Thoracic aorta (tissue), 2 donors: ENCODE results near the gene RAB14. TPM values are rescaled to one million over a fixed set of nuclear protein-coding genes. Genes with fewer than 3 reads are reported as not detected.

Source experiments
- ATAC-seq: fragments of 150-250 bp; one replicate; pipeline ENCODE4 v1.8.0; 2017; ENCODE audit warnings: low read depth; ENCODE audit not compliant: insufficient number of reproducible peaks, low FRiP score
- DNase-seq: peaks from one replicate; pipeline ENCODE4 v3.0.0-alpha.2; 2020; ENCODE audit warnings: low spot score
- H3K27ac ChIP-seq, 2 donors: fragments of 200-600 bp; sonication (generic); 1 replicate in 1 of 2; 2 replicates in 1 of 2; pipeline ENCODE4 v1.5.1; 2016; ENCODE audit warnings: mild to moderate bottlenecking in 2 of 2, moderate library complexity in 2 of 2
- H3K27me3 ChIP-seq: fragments of 200-600 bp; sonication (generic); replicated peaks from 2 replicates; pipeline ENCODE4 v1.6.0; 2016; ENCODE audit warnings: mild to moderate bottlenecking; ENCODE audit not compliant: insufficient read depth
- H3K36me3 ChIP-seq: fragments of 200-600 bp; sonication (generic); one replicate; pipeline ENCODE4 v1.5.1; 2016
- H3K4me1 ChIP-seq, 2 donors: fragments of 200-600 bp; sonication (generic); 1 replicate in 1 of 2; 2 replicates in 1 of 2; pipeline versions ENCODE4 v1.5.1 to v1.6.0; 2016; ENCODE audit warnings: low read depth in 2 of 2, mild to moderate bottlenecking in 1 of 2; ENCODE audit not compliant: control insufficient read depth in 1 of 2
- H3K4me3 ChIP-seq: fragments of 200-600 bp; sonication (generic); 2 replicates; pipeline ENCODE4 v1.5.1; 2016; ENCODE audit warnings: mild to moderate bottlenecking
- H3K9me3 ChIP-seq: fragments of 200-600 bp; sonication (generic); 2 replicates; pipeline ENCODE4 v1.5.1; 2016
- total RNA-seq, 2 donors: library from RNA; depleted of rRNA; stranded (reverse); fragments of >200 nt; gene quantifications; one replicate each; pipeline versions ENCODE4 v1.1.0 to v1.2.3, GENCODE V29; 2016
- TF ChIP-seq, protein P1 (sequence below): fragments of 200-600 bp; sonication (generic); IDR thresholded peaks from one replicate; pipeline ENCODE4 v1.5.1; 2019; ENCODE audit warnings: antibody characterized with exemption

Gene RAB14
- total RNA-seq, 2 donors from 2014 or later, result 32.9 to 39.2 TPM

DNA sequence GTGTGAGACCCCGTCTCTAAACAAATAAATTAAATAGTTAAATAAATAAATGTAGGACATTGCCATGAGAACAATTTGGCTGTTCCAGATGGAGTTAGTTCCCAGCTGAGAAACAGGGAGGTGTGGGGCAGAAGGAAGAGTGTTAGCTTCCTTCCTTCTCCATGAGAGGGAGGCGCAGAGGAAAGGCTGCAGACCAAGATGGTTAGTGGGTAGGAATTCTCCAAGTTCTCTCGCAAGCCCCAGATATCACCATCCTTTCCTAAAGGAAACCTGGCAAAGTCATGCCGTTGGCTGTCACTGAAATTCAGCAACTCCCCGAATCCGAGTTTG is 33.1 kb upstream of the RAB14 start:
- TF ChIP-seq, protein P1, sequence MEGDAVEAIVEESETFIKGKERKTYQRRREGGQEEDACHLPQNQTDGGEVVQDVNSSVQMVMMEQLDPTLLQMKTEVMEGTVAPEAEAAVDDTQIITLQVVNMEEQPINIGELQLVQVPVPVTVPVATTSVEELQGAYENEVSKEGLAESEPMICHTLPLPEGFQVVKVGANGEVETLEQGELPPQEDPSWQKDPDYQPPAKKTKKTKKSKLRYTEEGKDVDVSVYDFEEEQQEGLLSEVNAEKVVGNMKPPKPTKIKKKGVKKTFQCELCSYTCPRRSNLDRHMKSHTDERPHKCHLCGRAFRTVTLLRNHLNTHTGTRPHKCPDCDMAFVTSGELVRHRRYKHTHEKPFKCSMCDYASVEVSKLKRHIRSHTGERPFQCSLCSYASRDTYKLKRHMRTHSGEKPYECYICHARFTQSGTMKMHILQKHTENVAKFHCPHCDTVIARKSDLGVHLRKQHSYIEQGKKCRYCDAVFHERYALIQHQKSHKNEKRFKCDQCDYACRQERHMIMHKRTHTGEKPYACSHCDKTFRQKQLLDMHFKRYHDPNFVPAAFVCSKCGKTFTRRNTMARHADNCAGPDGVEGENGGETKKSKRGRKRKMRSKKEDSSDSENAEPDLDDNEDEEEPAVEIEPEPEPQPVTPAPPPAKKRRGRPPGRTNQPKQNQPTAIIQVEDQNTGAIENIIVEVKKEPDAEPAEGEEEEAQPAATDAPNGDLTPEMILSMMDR, result no peak

DNA sequence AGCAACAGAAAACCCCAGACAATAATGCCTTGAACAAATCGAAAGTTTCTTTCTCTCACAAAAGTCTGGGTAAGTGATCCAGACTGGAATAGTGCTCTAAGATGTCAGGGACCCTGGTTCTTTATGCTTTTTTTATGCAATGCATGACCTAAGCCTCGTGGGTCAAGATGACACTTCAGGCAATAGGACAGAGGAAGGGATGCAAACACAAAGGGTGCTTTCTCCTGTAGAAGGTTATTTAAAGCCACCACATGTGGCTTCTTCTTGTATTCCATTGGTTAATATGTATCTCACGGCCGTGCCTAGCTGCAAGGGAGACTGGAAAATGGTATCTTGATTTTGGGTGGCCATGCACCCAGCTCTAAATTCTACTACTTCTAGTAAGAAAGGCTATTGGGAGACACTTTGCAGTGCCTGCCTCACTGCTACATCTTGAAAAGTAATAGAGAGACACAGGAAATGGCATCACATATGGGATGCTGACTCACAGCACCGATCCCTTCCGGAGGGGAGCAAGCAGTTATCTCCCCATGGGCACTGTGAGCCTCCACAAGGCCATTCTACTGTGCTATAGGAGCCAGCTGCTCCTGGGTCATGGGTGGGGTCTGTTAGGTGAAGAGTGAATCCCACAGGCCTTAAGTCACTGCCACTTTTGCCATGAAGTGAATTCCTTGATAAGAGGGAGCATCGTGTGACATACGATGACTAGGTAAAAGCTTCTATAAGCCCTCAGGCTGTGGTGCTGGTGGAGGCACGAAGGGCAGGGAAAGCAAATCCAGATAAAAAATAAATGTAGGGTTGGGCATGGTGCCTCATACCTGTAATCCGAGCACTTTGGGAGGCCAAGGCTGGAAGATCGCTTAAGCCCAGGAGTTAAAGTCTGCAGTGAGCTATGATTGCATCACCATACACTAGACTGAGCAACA is 32.5 kb upstream of the RAB14 start:
- TF ChIP-seq, protein P1, result no peak

More for the DNA sequence above, 33.1 kb upstream of the RAB14 start:
- no peaks in the 10 kb centered on the region for H3K4me1 ChIP-seq
- no peak overlapping the region for H3K27ac ChIP-seq
- DNase-seq, result no peak
- H3K4me3 ChIP-seq, result no peak overlapping the region
- no peaks in the 10 kb centered on the region for H3K36me3 ChIP-seq
- H3K9me3 ChIP-seq, result no peaks in the 10 kb centered on the region
- ATAC-seq, result no peak
- no peaks in the 10 kb centered on the region for H3K27me3 ChIP-seq

DNA sequence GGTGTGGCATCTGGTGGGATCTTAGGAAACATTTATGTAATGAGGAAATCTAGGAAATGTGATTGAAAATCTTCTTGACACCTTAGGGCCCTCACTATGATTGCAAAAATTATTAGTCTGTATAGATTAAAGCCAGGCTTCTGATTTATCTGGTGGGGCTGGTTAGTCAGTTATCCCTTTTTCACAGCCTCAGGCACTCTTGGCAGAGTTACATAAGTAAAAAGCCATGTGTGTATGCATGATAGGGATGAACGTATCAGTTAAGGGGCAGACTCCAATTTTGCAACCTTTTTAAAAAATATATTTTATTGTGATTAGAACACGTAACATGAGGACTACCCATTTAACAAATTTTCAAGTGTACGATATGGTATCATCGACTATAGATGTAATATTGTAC is 30.6 kb upstream of the RAB14 start:
- ATAC-seq (no peak), DNase-seq (no peak)
- TF ChIP-seq, protein P1, result no peak
- Histone ChIP-seq H3K27ac (no peak overlapping the region), H3K4me1 (no peaks in the 10 kb centered on the region), H3K36me3 (no peaks in the 10 kb centered on the region), H3K9me3 (no peaks in the 10 kb centered on the region), H3K4me3 (no peak overlapping the region), H3K27me3 (no peaks in the 10 kb centered on the region)

More for the DNA sequence above, 32.5 kb upstream of the RAB14 start:
- no peak for DNase-seq
- Histone ChIP-seq H3K27ac (no peak overlapping the region), H3K27me3 (no peaks in the 10 kb centered on the region), H3K4me1 (no peaks in the 10 kb centered on the region), H3K4me3 (no peak overlapping the region), H3K36me3 (no peaks in the 10 kb centered on the region), H3K9me3 (no peaks in the 10 kb centered on the region)
- ATAC-seq, result no peak

DNA sequence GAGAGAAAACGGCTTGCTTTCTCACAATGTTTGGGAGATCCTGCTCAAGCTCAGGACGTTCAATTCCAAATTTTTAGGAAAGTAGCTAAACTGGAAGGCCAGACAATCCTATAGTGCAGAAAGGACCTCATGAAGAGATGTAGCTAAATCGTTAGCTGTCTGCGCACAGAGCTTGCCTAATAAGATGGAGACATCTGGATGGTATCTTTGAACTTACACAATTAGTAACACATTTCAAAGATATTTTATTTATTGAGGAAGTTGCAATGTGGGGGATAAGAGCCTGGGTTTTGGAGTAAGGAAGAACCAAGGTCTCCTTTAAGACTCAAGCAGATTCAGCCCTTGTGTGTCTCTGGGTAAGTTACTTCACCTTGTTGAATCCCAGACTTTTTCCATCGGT is 28.6 kb upstream of the RAB14 start:
- no peak overlapping the region for H3K27ac ChIP-seq
- no peaks in the 10 kb centered on the region for H3K9me3 ChIP-seq
- TF ChIP-seq, protein P1, result no peak
- ATAC-seq (no peak), DNase-seq (no peak)
- H3K27me3 ChIP-seq, result no peaks in the 10 kb centered on the region
- no peak overlapping the region for H3K4me3 ChIP-seq
- H3K4me1 ChIP-seq, result no peaks in the 10 kb centered on the region
- H3K36me3 ChIP-seq, result no peaks in the 10 kb centered on the region

DNA sequence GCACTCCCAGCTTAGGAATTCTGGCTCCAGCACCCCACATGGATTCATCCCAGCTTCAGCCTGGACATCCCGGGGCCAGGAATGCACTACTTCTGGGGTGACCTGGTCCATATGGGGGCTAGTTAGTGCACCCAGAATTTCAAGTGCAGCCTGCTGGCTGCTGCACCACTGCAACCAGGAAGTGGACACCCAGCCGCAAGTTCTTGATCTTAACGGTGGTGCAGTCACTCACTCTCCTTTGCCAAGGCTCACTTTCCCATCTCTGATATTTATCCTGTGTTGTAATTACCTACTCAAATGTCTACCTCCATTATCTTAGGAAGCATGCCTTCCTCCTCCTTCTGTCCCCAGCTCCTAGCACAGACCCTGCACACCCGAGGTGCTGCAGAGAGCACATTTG is 26.2 kb upstream of the RAB14 start:
- no peaks in the 10 kb centered on the region for H3K9me3 ChIP-seq
- H3K27me3 ChIP-seq, result no peaks in the 10 kb centered on the region
- ATAC-seq, result no peak
- H3K4me3 ChIP-seq, result no peak overlapping the region
- DNase-seq, result no peak
- no peaks in the 10 kb centered on the region for H3K4me1 ChIP-seq
- H3K36me3 ChIP-seq, result no peaks in the 10 kb centered on the region
- TF ChIP-seq, protein P1, result no peak
- no peak overlapping the region for H3K27ac ChIP-seq
